ENCODE measurements around the gene OCIAD2. TPM values are rescaled to one million over a fixed set of nuclear protein-coding genes. Genes with fewer than 3 reads are reported as not detected.
A peak's percentile ranks its signal among the peaks of the same experiment; 100 is the strongest.

Gene OCIAD2
- total and polyA plus RNA-seq, 2 of the 8 experiments (the other 6 are each of a cell fraction or from before 2014, with no cell fraction given): 105 to 122 TPM

DNA sequence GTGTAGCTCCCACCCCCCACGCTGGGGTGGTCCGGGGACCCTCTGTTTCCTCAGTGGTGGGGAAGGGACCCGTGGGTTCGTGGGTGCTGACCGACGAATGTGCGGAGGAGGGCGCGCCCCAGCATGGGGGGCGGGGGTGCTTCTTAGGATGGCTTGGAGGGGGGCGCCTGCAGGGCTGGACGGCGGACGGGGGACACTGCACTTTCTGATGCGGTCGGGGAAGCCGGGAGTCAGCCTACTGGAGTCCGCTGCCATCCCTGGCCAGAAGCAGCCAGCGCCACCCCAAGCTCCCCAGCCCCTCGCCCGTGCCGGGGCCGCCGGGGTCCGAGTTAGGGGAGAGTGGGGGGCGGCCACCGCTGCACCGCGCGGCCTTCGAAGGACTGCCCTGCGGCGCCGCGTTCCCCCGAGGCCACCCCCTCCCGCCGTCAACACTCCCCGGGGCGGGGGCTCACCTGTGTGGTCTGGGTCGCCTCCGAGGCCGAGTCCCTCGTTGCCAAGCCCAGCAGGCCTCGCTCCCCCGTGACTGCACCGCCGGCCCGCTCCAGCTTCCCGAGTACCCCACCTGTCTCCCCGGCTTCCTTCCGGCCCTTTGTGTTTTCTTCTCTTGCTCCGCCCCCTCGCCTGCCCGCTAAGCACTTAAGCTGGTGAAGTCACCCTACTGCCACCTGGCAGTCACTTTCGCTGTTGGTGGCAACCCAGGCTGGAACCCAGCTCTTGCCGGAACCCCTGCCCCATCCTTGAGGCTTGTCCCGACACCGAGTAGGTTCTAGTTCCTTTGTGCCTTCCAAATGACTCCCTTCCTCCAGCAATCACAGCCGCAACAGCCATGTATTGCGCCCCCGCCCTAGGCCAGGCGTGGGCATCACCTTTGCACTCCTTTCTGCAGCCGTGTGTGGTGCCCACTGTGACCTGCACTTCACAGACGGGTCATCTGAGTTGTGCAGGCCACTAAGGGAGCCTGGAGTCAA lies at the start of gene OCIAD2 (continued):
- no peak for TF ChIP-seq SIRT6 (IDR thresholded peaks at IDR 0.05; ENCODE audit: low read length)
- TF ChIP-seq POLR2AphosphoS5 (IDR thresholded peaks at IDR 0.05; ENCODE audit: low read depth, low read length): peak; percentile 88
- TF ChIP-seq, protein P1, sequence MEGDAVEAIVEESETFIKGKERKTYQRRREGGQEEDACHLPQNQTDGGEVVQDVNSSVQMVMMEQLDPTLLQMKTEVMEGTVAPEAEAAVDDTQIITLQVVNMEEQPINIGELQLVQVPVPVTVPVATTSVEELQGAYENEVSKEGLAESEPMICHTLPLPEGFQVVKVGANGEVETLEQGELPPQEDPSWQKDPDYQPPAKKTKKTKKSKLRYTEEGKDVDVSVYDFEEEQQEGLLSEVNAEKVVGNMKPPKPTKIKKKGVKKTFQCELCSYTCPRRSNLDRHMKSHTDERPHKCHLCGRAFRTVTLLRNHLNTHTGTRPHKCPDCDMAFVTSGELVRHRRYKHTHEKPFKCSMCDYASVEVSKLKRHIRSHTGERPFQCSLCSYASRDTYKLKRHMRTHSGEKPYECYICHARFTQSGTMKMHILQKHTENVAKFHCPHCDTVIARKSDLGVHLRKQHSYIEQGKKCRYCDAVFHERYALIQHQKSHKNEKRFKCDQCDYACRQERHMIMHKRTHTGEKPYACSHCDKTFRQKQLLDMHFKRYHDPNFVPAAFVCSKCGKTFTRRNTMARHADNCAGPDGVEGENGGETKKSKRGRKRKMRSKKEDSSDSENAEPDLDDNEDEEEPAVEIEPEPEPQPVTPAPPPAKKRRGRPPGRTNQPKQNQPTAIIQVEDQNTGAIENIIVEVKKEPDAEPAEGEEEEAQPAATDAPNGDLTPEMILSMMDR (IDR thresholded peaks at IDR 0.05; ENCODE audit: control extremely low read depth in 1 of 3, insufficient read depth in 1 of 3, low read depth in 1 of 3, low read length in 3 of 3): peak in 2 of 3 experiments; percentile 15 to 24; a peak in 2 of 4 replicates
- TF ChIP-seq RNF2 (IDR thresholded peaks at IDR 0.05; ENCODE audit: borderline replicate concordance, low read depth, low read length, missing control alignments, poor library complexity, severe bottlenecking): no peak
- TF ChIP-seq SP1 (IDR thresholded peaks at IDR 0.05; ENCODE audit: low read depth, low read length): peak; percentile 35; the same call in 1 of the 2 replicates
- no peak for TF ChIP-seq JUND (IDR thresholded peaks at IDR 0.05; ENCODE audit: low read length)
